K562 (cell line): ENCODE data around the gene PGA3. TPM values are rescaled to one million over a fixed set of nuclear protein-coding genes. Genes with fewer than 3 reads are reported as not detected.

Experiments
- CBX5 ChIP-seq: IDR thresholded peaks from 2 replicates; pipeline ENCODE4 v1.6.1; 2014; ENCODE audit warnings: low read depth, borderline replicate concordance
- E4F1 ChIP-seq: fragments of 250-450 bp; sonication (Bioruptor Pico); IDR thresholded peaks from 2 replicates; pipeline ENCODE4 v1.5.0; 2021; ENCODE audit warnings: mild to moderate bottlenecking, borderline replicate concordance
- HNRNPL ChIP-seq: fragments of 200-400 bp; formaldehyde crosslinking; IDR thresholded peaks from 2 replicates; pipeline ENCODE4 v1.6.1; 2017; ENCODE audit warnings: low read depth, mild to moderate bottlenecking, low read length
- MNT ChIP-seq, 2 experiments: fragments of 450-650 bp; conservative IDR thresholded peaks; 2 replicates each; pipeline ENCODE4 v1.6.1; 2017; ENCODE audit warnings: mild to moderate bottlenecking in 2 of 2, moderate library complexity in 2 of 2
- PHB2 ChIP-seq: fragments of 450-650 bp; IDR thresholded peaks from 2 replicates; pipeline ENCODE4 v1.6.1; 2017; ENCODE audit warnings: low read depth
- TCF3 ChIP-seq: sonication (generic); formaldehyde crosslinking; IDR thresholded peaks from 2 replicates; pipeline ENCODE4 v1.4.0; 2020; ENCODE audit warnings: mild to moderate bottlenecking, missing genetic modification reagents
- TCF7 ChIP-seq: sonication (generic); IDR thresholded peaks from 2 replicates; pipeline ENCODE4 v1.6.1; 2016; ENCODE audit warnings: antibody characterized with exemption, borderline replicate concordance
- ZEB2 ChIP-seq: fragments of 450-650 bp; IDR thresholded peaks from 2 replicates; pipeline ENCODE4 v1.6.1; 2016
- ZNF133 ChIP-seq: fragments of 250-450 bp; sonication (Bioruptor Pico); IDR thresholded peaks from 2 replicates; pipeline ENCODE4 v1.4.0; 2020; ENCODE audit warnings: mild to moderate bottlenecking
- ZNF407 ChIP-seq: fragments of 450-650 bp; IDR thresholded peaks from 2 replicates; pipeline ENCODE4 v1.6.1; 2016; ENCODE audit warnings: low read depth
- polyA plus RNA-seq, 8 experiments: library from polyadenylated mRNA; depleted of rRNA in 4 of 8; stranded (reverse) in 5 of 8; unstranded in 3 of 8; fragments of >200 nt; fragmentation: Nextera tagmentation in 2 of 8; fragmentation: Illumina TruSeq in 1 of 8; extraction: Ambion mirVana in 2 of 8; extraction: Trizol in 1 of 8; gene quantifications; 2 replicates each; pipeline versions ENCODE4 v1.2.1 to v1.2.3, GENCODE V29; 2011 to 2014; ENCODE audit warnings: inconsistent platforms in 1 of 8, missing spikeins in 1 of 8
- total RNA-seq, 7 experiments: library from RNA; depleted of rRNA in 6 of 7; stranded (reverse); fragments of >200 nt in 6 of 7; fragmentation: Illumina TruSeq in 2 of 7; extraction: Trizol in 2 of 7; gene quantifications; 2 replicates each; pipeline versions ENCODE4 v1.2.1 to v1.2.3, GENCODE V29; 2011 to 2021; ENCODE audit warnings: low replicate concordance in 1 of 7
- TF ChIP-seq, protein P1 (sequence below): fragments of 250-450 bp; sonication (Bioruptor Pico); IDR thresholded peaks from 2 replicates; pipeline ENCODE4 v1.5.0; 2021; ENCODE audit warnings: mild to moderate bottlenecking, moderate library complexity

Gene PGA3
- total and polyA plus RNA-seq, 9 of the 15 experiments (the other 6 are each of a cell fraction or from before 2014, with no cell fraction given) = 0.15 to 0.18 (median 0.18) TPM; not detected in 6

DNA sequence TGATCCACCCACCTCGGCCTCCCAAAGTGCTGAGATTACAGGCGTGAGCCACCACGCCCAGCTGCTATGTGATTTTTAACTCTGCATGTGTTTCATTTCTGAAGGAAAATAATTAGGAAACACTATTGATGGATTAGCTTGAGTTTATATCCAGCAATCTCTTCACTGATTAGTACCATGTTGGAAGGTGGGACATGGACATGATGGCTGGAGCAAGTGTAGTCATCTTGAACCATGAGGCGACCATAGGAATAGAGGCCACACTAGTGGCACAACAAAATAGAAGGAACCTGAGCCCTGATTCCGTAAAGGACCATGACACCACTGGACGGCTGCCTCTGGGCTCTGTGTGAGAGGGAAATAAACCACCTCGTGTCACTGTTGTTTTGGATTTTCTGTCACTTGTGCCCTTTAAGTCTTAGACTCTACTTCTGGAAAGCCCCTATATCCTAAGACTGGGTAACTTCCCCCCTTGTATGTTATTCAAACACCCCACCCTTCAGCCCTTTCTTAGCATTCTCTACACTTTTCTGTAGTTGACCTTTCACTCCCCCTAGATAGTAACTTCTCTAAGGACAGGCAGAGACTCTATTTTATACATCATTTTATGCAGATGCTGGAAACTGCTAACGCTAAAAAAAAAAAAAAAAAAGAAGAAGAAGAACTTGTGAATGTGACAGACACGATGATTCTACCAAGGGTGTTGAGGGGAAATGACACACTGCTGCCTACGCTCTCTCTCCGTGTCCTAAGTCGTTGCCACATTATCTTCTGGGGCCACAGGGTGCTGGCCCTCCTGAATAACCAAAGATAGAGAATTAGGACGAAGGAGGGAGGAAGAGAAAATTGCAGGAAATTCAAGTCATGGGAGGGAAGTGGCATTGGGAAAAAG, 39.4 kb upstream of the PGA3 start (continued):
- TF ChIP-seq MNT (conservative IDR thresholded peaks at IDR 0.05) (peak in 1 of 2 experiments; percentile 10; a peak in 1 of 4 replicates), CBX5 (no peak), ZNF407 (no peak), TCF7 (no peak), E4F1 (CRISPR knock-in tag) (no peak), PHB2 (peak; percentile 76; the same call in 1 of the 2 replicates), ZEB2 (peak; percentile 56; the same call in 1 of the 2 replicates), HNRNPL (no peak), TCF3 (CRISPR knock-in tag) (peak; percentile 95), ZNF133 (CRISPR knock-in tag) (no peak)
- TF ChIP-seq, protein P1, sequence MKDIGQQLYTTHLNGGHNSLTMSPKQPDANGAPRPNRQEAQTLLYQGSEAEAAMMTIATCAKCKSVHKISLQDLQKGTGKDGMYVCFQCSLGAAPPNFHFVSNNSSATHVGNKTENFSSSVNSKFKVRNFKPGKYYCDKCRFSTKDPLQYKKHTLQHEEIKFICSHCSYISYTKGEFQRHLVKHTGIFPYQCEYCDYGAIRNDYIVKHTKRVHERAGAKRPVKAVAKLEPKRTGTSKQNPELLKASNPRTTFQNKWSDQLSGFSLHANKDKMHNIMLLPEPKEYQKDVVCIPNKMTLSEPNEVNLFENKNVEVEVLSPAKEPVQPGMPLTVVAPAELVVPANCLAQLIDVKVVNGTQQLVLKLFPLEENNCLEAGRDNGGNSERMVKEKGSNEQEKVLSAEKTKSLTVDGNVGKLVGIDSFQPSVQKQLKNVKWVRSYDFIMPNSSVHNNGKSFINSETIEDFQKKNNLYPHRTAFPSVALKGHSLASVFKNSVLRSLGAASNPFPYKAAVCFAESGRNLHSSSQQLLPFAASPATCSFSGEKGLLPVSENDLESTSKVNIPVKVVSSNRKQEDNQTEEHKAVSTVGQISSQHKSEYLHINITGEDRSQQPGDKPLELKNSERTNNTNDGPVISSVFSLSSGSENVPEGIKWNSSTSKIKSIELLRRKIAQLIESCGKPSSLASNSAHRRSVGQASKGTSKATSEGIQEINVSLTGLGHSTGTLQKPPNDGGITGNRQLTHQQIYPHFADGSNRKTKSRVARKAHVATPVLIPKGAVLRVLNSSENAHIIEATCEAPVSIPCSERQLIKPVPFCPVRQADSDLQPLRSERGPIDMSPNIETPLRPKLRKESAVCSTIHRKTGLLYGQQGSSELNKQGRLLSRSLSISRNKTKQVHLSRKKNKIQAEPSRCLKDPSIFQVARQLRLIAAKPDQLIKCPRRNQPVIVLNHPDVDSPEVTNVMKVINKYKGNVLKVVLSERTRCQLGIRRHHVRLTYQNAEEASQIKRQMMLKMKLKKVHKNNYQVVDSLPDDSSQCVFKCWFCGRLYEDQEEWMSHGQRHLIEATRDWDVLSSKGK (CRISPR knock-in tag) = no peak
